ENCODE data around the gene MCCC2. TPM values are rescaled to one million over a fixed set of nuclear protein-coding genes. Genes with fewer than 3 reads are reported as not detected.

MCCC2 gene
- total RNA-seq, 1 donor from 2014 or later: 31.7 TPM

- H3K4me3 ChIP-seq (ENCODE audit: insufficient read depth, low read depth, low read length): no peak overlapping the region
- no peaks in the 10 kb centered on the region for H3K9me3 ChIP-seq (ENCODE audit: insufficient read depth, low read depth, low read length)
- TF ChIP-seq CTCF (IDR thresholded peaks at IDR 0.05; ENCODE audit: insufficient read depth, low read depth, low read length): no peak
- no peak for TF ChIP-seq EZH2 (IDR thresholded peaks at IDR 0.05; ENCODE audit: insufficient read depth, low read length)
- H3K27ac ChIP-seq (ENCODE audit: low read depth, low read length): no peak overlapping the region
- H3K4me2 ChIP-seq (ENCODE audit: low read length): no peak overlapping the region
- Mint-ChIP-seq H3K9me3 (ENCODE audit: unreplicated experiment) (no peaks in the 10 kb centered on the region), H3K27me3 (ENCODE audit: low read depth, unreplicated experiment) (peaks cover 9% of the 10 kb centered on the region), H3K4me3 (ENCODE audit: unreplicated experiment) (no peak overlapping the region), H3K4me1 (ENCODE audit: low read depth, unreplicated experiment) (peaks cover 10% of the 10 kb centered on the region), H3K27ac (ENCODE audit: unreplicated experiment) (peak overlapping the region; percentile 66), H3K36me3 (ENCODE audit: low read depth, unreplicated experiment) (no peaks in the 10 kb centered on the region)
- FAIRE-seq: no peak
- no peaks in the 10 kb centered on the region for H4K20me1 ChIP-seq (ENCODE audit: insufficient read depth, low read length)
- H3K79me2 ChIP-seq (ENCODE audit: insufficient read depth, low read length): no peaks in the 10 kb centered on the region
- no peak overlapping the region for H3K9ac ChIP-seq (ENCODE audit: low read length)
- no peaks in the 10 kb centered on the region for H3K4me1 ChIP-seq (ENCODE audit: insufficient read depth, low read length)
- no peak for DNase-seq (ENCODE audit: low read depth)
- no peaks in the 10 kb centered on the region for H3K36me3 ChIP-seq (ENCODE audit: insufficient read depth, low read length)
- H2AFZ ChIP-seq (ENCODE audit: low read depth, low read length): no peak overlapping the region
- peaks cover 15% of the 10 kb centered on the region for H3K27me3 ChIP-seq (ENCODE audit: insufficient read depth, low read length)
These were observed 112.1 kb downstream of the MCCC2 start for GRCh38 chr5:71699233-71699632.

- no peaks in the 10 kb centered on the region for H3K4me1 ChIP-seq (ENCODE audit: insufficient read depth, low read length)
- no peaks in the 10 kb centered on the region for H3K9me3 ChIP-seq (ENCODE audit: insufficient read depth, low read depth, low read length)
- H3K9ac ChIP-seq (ENCODE audit: low read length): no peak overlapping the region
- no peak overlapping the region for H3K27ac ChIP-seq (ENCODE audit: low read depth, low read length)
- H3K27me3 ChIP-seq (ENCODE audit: insufficient read depth, low read length): peaks cover 21% of the 10 kb centered on the region
- H3K4me1 Mint-ChIP-seq (ENCODE audit: low read depth, unreplicated experiment): peaks cover 7% of the 10 kb centered on the region
- H3K4me3 Mint-ChIP-seq (ENCODE audit: unreplicated experiment): no peak overlapping the region
- TF ChIP-seq CTCF (IDR thresholded peaks at IDR 0.05; ENCODE audit: insufficient read depth, low read depth, low read length): no peak
- no peak overlapping the region for H3K27ac Mint-ChIP-seq (ENCODE audit: unreplicated experiment)
- no peaks in the 10 kb centered on the region for H3K36me3 Mint-ChIP-seq (ENCODE audit: low read depth, unreplicated experiment)
- DNase-seq (ENCODE audit: low read depth): no peak
- H4K20me1 ChIP-seq (ENCODE audit: insufficient read depth, low read length): no peaks in the 10 kb centered on the region
- no peaks in the 10 kb centered on the region for H3K36me3 ChIP-seq (ENCODE audit: insufficient read depth, low read length)
- no peak overlapping the region for H2AFZ ChIP-seq (ENCODE audit: low read depth, low read length)
- no peak overlapping the region for H3K4me3 ChIP-seq (ENCODE audit: insufficient read depth, low read depth, low read length)
- no peaks in the 10 kb centered on the region for H3K9me3 Mint-ChIP-seq (ENCODE audit: unreplicated experiment)
- no peak overlapping the region for H3K4me2 ChIP-seq (ENCODE audit: low read length)
- FAIRE-seq: no peak
- no peaks in the 10 kb centered on the region for H3K79me2 ChIP-seq (ENCODE audit: insufficient read depth, low read length)
- peaks cover 12% of the 10 kb centered on the region for H3K27me3 Mint-ChIP-seq (ENCODE audit: low read depth, unreplicated experiment)
These were observed 112.6 kb downstream of the MCCC2 start for GRCh38 chr5:71699751-71700150.

GRCh38 chr5:71700803-71701202 lies 113.7 kb downstream of the MCCC2 start:
- peaks cover 5% of the 10 kb centered on the region for H3K4me1 Mint-ChIP-seq (ENCODE audit: low read depth, unreplicated experiment)
- no peaks in the 10 kb centered on the region for H4K20me1 ChIP-seq (ENCODE audit: insufficient read depth, low read length)
- H3K4me2 ChIP-seq (ENCODE audit: low read length): no peak overlapping the region
- no peaks in the 10 kb centered on the region for H3K4me1 ChIP-seq (ENCODE audit: insufficient read depth, low read length)
- H3K4me3 Mint-ChIP-seq (ENCODE audit: unreplicated experiment): no peak overlapping the region
- no peaks in the 10 kb centered on the region for H3K9me3 ChIP-seq (ENCODE audit: insufficient read depth, low read depth, low read length)
- no peaks in the 10 kb centered on the region for H3K36me3 Mint-ChIP-seq (ENCODE audit: low read depth, unreplicated experiment)
- no peaks in the 10 kb centered on the region for H3K79me2 ChIP-seq (ENCODE audit: insufficient read depth, low read length)
- no peak overlapping the region for H2AFZ ChIP-seq (ENCODE audit: low read depth, low read length)
- DNase-seq (ENCODE audit: low read depth) (no peak), FAIRE-seq (no peak)
- H3K27me3 Mint-ChIP-seq (ENCODE audit: low read depth, unreplicated experiment): peaks cover 14% of the 10 kb centered on the region
- no peak for TF ChIP-seq EZH2 (IDR thresholded peaks at IDR 0.05; ENCODE audit: insufficient read depth, low read length)
- TF ChIP-seq CTCF (IDR thresholded peaks at IDR 0.05; ENCODE audit: insufficient read depth, low read depth, low read length): no peak
- H3K36me3 ChIP-seq (ENCODE audit: insufficient read depth, low read length): no peaks in the 10 kb centered on the region
- H3K27ac ChIP-seq (ENCODE audit: low read depth, low read length): no peak overlapping the region
- no peak overlapping the region for H3K4me3 ChIP-seq (ENCODE audit: insufficient read depth, low read depth, low read length)
- no peak overlapping the region for H3K9ac ChIP-seq (ENCODE audit: low read length)
- H3K27ac Mint-ChIP-seq (ENCODE audit: unreplicated experiment): no peak overlapping the region
- H3K9me3 Mint-ChIP-seq (ENCODE audit: unreplicated experiment): no peaks in the 10 kb centered on the region
- H3K27me3 ChIP-seq (ENCODE audit: insufficient read depth, low read length): peaks cover 24% of the 10 kb centered on the region

Data from astrocyte (in vitro differentiated cells and primary cell).